HepG2 (cell line): ENCODE data around the gene FOSB. TPM values are rescaled to one million over a fixed set of nuclear protein-coding genes. Genes with fewer than 3 reads are reported as not detected.

Experiments
- AGO1 ChIP-seq: fragments of 200-400 bp; formaldehyde crosslinking; IDR thresholded peaks from 2 replicates; pipeline ENCODE4 v1.6.1; 2017; ENCODE audit warnings: mild to moderate bottlenecking, low read depth, low read length, moderate library complexity; ENCODE audit not compliant: poor library complexity, severe bottlenecking
- ARID2 ChIP-seq: sonication (generic); formaldehyde crosslinking; IDR thresholded peaks from 2 replicates; pipeline ENCODE4 v1.8.1; 2022; ENCODE audit warnings: mild to moderate bottlenecking, missing genetic modification reagents, borderline replicate concordance
- ATF5 ChIP-seq: sonication (generic); formaldehyde crosslinking; IDR thresholded peaks from 2 replicates; pipeline ENCODE4 v1.4.0; 2020; ENCODE audit warnings: mild to moderate bottlenecking, low read depth, missing genetic modification reagents
- BORCS8-MEF2B ChIP-seq: sonication (generic); formaldehyde crosslinking; IDR thresholded peaks from 2 replicates; pipeline ENCODE4 v1.8.0; 2022; ENCODE audit warnings: mild to moderate bottlenecking, missing genetic modification reagents
- GATA4 ChIP-seq: sonication (generic); IDR thresholded peaks from 2 replicates; pipeline ENCODE4 v1.6.1; 2016; ENCODE audit warnings: antibody characterized with exemption, low read depth, borderline replicate concordance
- HIC2 ChIP-seq: sonication (generic); formaldehyde crosslinking; IDR thresholded peaks from 2 replicates; pipeline ENCODE4 v1.9.0; 2022; ENCODE audit warnings: low read depth, missing genetic modification reagents
- HNF1B ChIP-seq: sonication (generic); formaldehyde crosslinking; IDR thresholded peaks from 2 replicates; pipeline ENCODE4 v1.5.1; 2020; ENCODE audit warnings: mild to moderate bottlenecking, moderate library complexity, missing genetic modification reagents
- POLR2A ChIP-seq, 2 experiments: IDR thresholded peaks; 2 replicates each; pipeline ENCODE4 v1.6.1; 2011; ENCODE audit warnings: low read depth in 2 of 2, low read length in 2 of 2, mild to moderate bottlenecking in 1 of 2, moderate library complexity in 1 of 2; ENCODE audit not compliant: insufficient read depth in 1 of 2
- REL ChIP-seq: sonication (generic); formaldehyde crosslinking; conservative IDR thresholded peaks from 2 replicates; pipeline ENCODE4 v1.8.0; 2022; ENCODE audit warnings: mild to moderate bottlenecking, missing genetic modification reagents, moderate library complexity
- RXRA ChIP-seq: sonication (generic); formaldehyde crosslinking; IDR thresholded peaks from 2 replicates; pipeline ENCODE4 v1.5.1; 2020; ENCODE audit warnings: missing genetic modification reagents
- TCF7 ChIP-seq: sonication (generic); IDR thresholded peaks from 2 replicates; pipeline ENCODE4 v1.6.1; 2016; ENCODE audit warnings: antibody characterized with exemption, low read depth
- THAP11 ChIP-seq: IDR thresholded peaks from 2 replicates; pipeline ENCODE4 v1.6.1; 2016; ENCODE audit warnings: missing biosample characterization, missing genetic modification reagents
- ZFP36L2 ChIP-seq: sonication (generic); formaldehyde crosslinking; IDR thresholded peaks from 2 replicates; pipeline ENCODE4 v1.4.0; 2020; ENCODE audit warnings: missing genetic modification reagents
- ZFP37 ChIP-seq: sonication (generic); formaldehyde crosslinking; IDR thresholded peaks from 2 replicates; pipeline ENCODE4 v1.4.0; 2020; ENCODE audit warnings: missing genetic modification reagents, borderline replicate concordance
- ZNF605 ChIP-seq: sonication (generic); formaldehyde crosslinking; IDR thresholded peaks from 2 replicates; pipeline ENCODE4 v1.8.0; 2022; ENCODE audit warnings: mild to moderate bottlenecking, missing genetic modification reagents
- ZNF687 ChIP-seq: sonication (generic); formaldehyde crosslinking; IDR thresholded peaks from 2 replicates; pipeline ENCODE4 v1.5.1; 2020; ENCODE audit warnings: mild to moderate bottlenecking, missing genetic modification reagents, moderate library complexity
- ZNF781 ChIP-seq: sonication (generic); formaldehyde crosslinking; IDR thresholded peaks from 2 replicates; pipeline ENCODE4 v1.5.1; 2020; ENCODE audit warnings: borderline replicate concordance, mild to moderate bottlenecking, missing genetic modification reagents; ENCODE audit errors: not compliant biosample characterization
- polyA plus RNA-seq, 8 experiments: library from polyadenylated mRNA; depleted of rRNA in 3 of 8; stranded (reverse) in 7 of 8; unstranded in 1 of 8; fragments of >200 nt; fragmentation: Illumina TruSeq in 4 of 8; extraction: Trizol in 4 of 8; gene quantifications; 2 replicates each; pipeline versions ENCODE4 v1.2.1 to v1.2.3, GENCODE V29; 2011 to 2016; ENCODE audit warnings: low read depth in 4 of 8, missing spikeins in 1 of 8, mixed read lengths in 1 of 8; ENCODE audit not compliant: insufficient read depth in 1 of 8
- total RNA-seq, 5 experiments: library from RNA; depleted of rRNA; stranded (reverse); fragments of >200 nt; fragmentation: Illumina TruSeq; extraction: Trizol; gene quantifications; 2 replicates each; pipeline ENCODE4 v1.2.3, GENCODE V29; 2016; ENCODE audit warnings: low read depth in 1 of 5

The FOSB gene
- total and polyA plus RNA-seq, 2 of the 13 experiments (the other 11 are each of a cell fraction or from before 2014, with no cell fraction given) = 2.8 to 6.0 TPM

- TF ChIP-seq HNF1B (CRISPR knock-in tag) (peak; percentile 33), ZNF781 (CRISPR knock-in tag) (no peak), ARID2 (CRISPR knock-in tag) (no peak; the same call in 1 of the 2 replicates), GATA4 (peak; percentile 75; the same call in 1 of the 2 replicates), AGO1 (peak; percentile 58), BORCS8-MEF2B (peak; percentile 64; the same call in 1 of the 2 replicates), POLR2A (IDR thresholded peaks at IDR 0.05; ENCODE audit: insufficient read depth in 1 of 2, low read depth in 2 of 2, low read length in 2 of 2) (peak; percentile 91 to 94), THAP11 (CRISPR knock-in tag) (peak; percentile 84), TCF7 (no peak), REL (CRISPR knock-in tag) (peak; percentile 88), RXRA (CRISPR knock-in tag) (peak; percentile 55; the same call in 1 of the 2 replicates), ATF5 (CRISPR knock-in tag) (no peak), ZNF605 (CRISPR knock-in tag) (no peak; the same call in 1 of the 2 replicates), ZFP37 (peak; percentile 89), ZFP36L2 (CRISPR knock-in tag) (no peak), ZNF687 (CRISPR knock-in tag) (peak; percentile 55), HIC2 (CRISPR knock-in tag) (no peak)
These were observed 39.4 kb downstream of the FOSB start, which contains the start of gene VASP (continued) for GRCh38 chr19:45506989-45507871.
